Karpas-422 (cell line): Measurements from ENCODE around the gene FREM1. TPM values are rescaled to one million over a fixed set of nuclear protein-coding genes. Genes with fewer than 3 reads are reported as not detected.

Experiments
- DNase-seq: peaks from one replicate; pipeline ENCODE4 v3.0.0-alpha.2; 2015
- H2AFZ ChIP-seq: fragments of 200-600 bp; sonication (generic); 2 replicates; pipeline ENCODE4 v1.6.1; 2014; ENCODE audit warnings: antibody characterized with exemption, low read length, mixed read lengths
- H3K27ac ChIP-seq: fragments of 200-600 bp; sonication (generic); 2 replicates; pipeline ENCODE4 v1.5.1; 2014; ENCODE audit warnings: mild to moderate bottlenecking, low read length, moderate library complexity
- H3K27me3 ChIP-seq: fragments of 200-600 bp; sonication (generic); 2 replicates; pipeline ENCODE4 v1.6.1; 2014; ENCODE audit warnings: low read length, mixed read lengths
- H3K36me3 ChIP-seq: fragments of 200-600 bp; sonication (generic); 2 replicates; pipeline ENCODE4 v1.6.1; 2014; ENCODE audit warnings: low read length, mixed read lengths; ENCODE audit not compliant: insufficient read depth
- H3K4me1 ChIP-seq: fragments of 200-600 bp; sonication (generic); 2 replicates; pipeline ENCODE4 v1.6.1; 2014; ENCODE audit warnings: mild to moderate bottlenecking, low read length, mixed read lengths
- H3K4me2 ChIP-seq: fragments of 200-600 bp; sonication (generic); 2 replicates; pipeline ENCODE4 v1.6.1; 2014; ENCODE audit warnings: low read length, low read depth, mild to moderate bottlenecking; ENCODE audit not compliant: poor library complexity, severe bottlenecking
- H3K4me3 ChIP-seq: fragments of 200-600 bp; sonication (generic); 2 replicates; pipeline ENCODE4 v1.5.1; 2014; ENCODE audit warnings: mild to moderate bottlenecking, antibody characterized with exemption, low read length, mixed read lengths
- H3K79me2 ChIP-seq: fragments of 200-600 bp; sonication (generic); 2 replicates; pipeline ENCODE4 v1.6.1; 2014; ENCODE audit warnings: mild to moderate bottlenecking, low read length, mixed read lengths
- H3K9ac ChIP-seq: fragments of 200-600 bp; sonication (generic); 2 replicates; pipeline ENCODE4 v1.6.0; 2014; ENCODE audit warnings: low read length
- H3K9me2 ChIP-seq: fragments of 200-600 bp; sonication (generic), shearing (Covaris generic); replicated peaks from 2 replicates; pipeline ENCODE4 v1.6.0; 2014; ENCODE audit warnings: mild to moderate bottlenecking, low read length, moderate library complexity; ENCODE audit not compliant: insufficient read depth
- H3K9me3 ChIP-seq: fragments of 300-700, 200-600 bp; sonication (generic); 2 replicates; pipeline ENCODE4 v1.6.1; 2014; ENCODE audit warnings: low read length, mixed read lengths
- H4K20me1 ChIP-seq: fragments of 200-600 bp; sonication (generic); 2 replicates; pipeline ENCODE4 v1.6.1; 2014; ENCODE audit warnings: mild to moderate bottlenecking, antibody characterized with exemption, low read length, low read depth; ENCODE audit not compliant: insufficient read depth
- total RNA-seq: library from RNA; depleted of rRNA; stranded (reverse); fragments of >200 nt; shearing (Covaris generic); gene quantifications from 2 replicates; pipeline ENCODE4 v1.2.3, GENCODE V29; 2014; ENCODE audit warnings: low replicate concordance

FREM1 gene
- total RNA-seq, 1 experiment from 2014 or later: not detected

DNA sequence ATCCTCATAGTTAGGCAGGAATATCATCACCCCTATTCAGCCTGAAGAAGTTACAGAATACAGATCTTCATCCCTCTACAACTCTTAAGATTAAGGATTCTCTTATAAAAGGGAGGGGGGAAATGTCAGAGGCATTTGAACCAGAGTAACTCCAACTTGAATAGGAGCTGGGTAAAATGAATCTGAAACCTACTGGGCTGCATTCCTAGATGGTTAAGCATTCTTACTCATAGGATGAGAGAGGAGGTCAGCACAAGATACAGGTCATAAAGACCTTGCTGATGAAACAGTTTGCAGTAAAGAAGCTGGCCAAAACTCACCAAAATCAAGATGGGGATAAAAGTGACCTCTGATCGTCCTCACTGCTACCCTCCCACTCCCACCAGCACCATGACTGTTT is 14.4 kb downstream of the FREM1 start:
- H3K4me2 ChIP-seq: no peak overlapping the region
- H3K27ac ChIP-seq: no peak overlapping the region
- no peaks in the 10 kb centered on the region for H3K79me2 ChIP-seq
- no peak overlapping the region for H3K4me3 ChIP-seq
- H4K20me1 ChIP-seq: no peaks in the 10 kb centered on the region
- no peak for DNase-seq
- no peaks in the 10 kb centered on the region for H3K9me2 ChIP-seq
- H3K9me3 ChIP-seq: no peaks in the 10 kb centered on the region
- no peaks in the 10 kb centered on the region for H3K36me3 ChIP-seq
- H3K9ac ChIP-seq: no peak overlapping the region
- no peaks in the 10 kb centered on the region for H3K4me1 ChIP-seq
- H3K27me3 ChIP-seq: no peaks in the 10 kb centered on the region
- no peak overlapping the region for H2AFZ ChIP-seq

- H3K79me2 ChIP-seq: no peaks in the 10 kb centered on the region
- no peaks in the 10 kb centered on the region for H3K4me1 ChIP-seq
- H3K9ac ChIP-seq: no peak overlapping the region
- H3K9me2 ChIP-seq: no peaks in the 10 kb centered on the region
- no peak overlapping the region for H3K4me3 ChIP-seq
- H4K20me1 ChIP-seq: no peaks in the 10 kb centered on the region
- H3K4me2 ChIP-seq: no peak overlapping the region
- H3K36me3 ChIP-seq: no peaks in the 10 kb centered on the region
- no peak overlapping the region for H2AFZ ChIP-seq
- DNase-seq: no peak
- no peaks in the 10 kb centered on the region for H3K27me3 ChIP-seq
- no peaks in the 10 kb centered on the region for H3K9me3 ChIP-seq
- no peak overlapping the region for H3K27ac ChIP-seq
These were observed 16.9 kb downstream of the FREM1 start for GRCh38 chr9:14893280-14893679.

- no peak overlapping the region for H3K4me2 ChIP-seq
- no peaks in the 10 kb centered on the region for H3K4me1 ChIP-seq
- H3K79me2 ChIP-seq: no peaks in the 10 kb centered on the region
- no peaks in the 10 kb centered on the region for H3K9me3 ChIP-seq
- H4K20me1 ChIP-seq: no peaks in the 10 kb centered on the region
- H3K36me3 ChIP-seq: no peaks in the 10 kb centered on the region
- no peak overlapping the region for H3K9ac ChIP-seq
- no peaks in the 10 kb centered on the region for H3K9me2 ChIP-seq
- no peak overlapping the region for H3K27ac ChIP-seq
- DNase-seq: no peak
- no peak overlapping the region for H2AFZ ChIP-seq
- no peaks in the 10 kb centered on the region for H3K27me3 ChIP-seq
- no peak overlapping the region for H3K4me3 ChIP-seq
These were observed 18.9 kb downstream of the FREM1 start for GRCh38 chr9:14891332-14891731.

DNA sequence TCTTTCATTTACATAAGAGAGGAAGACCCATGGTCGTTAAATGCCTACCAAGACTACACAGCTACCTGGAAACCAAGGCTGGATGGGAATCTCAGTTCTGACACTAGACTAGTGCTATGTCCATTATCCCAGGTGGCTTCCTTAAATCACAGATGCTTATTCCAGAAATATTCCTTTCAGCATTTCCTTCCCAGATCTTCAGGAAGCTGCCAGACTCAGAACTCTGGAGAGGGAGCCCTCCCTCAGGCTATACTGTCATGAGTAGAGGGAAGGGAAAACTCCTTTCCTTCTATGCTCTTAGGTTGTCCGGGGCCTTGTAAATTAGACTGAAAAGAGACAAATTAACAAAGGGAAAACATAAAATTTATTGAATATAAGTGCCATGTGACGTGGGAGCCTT is 20.8 kb downstream of the FREM1 start:
- no peak overlapping the region for H3K27ac ChIP-seq
- no peaks in the 10 kb centered on the region for H4K20me1 ChIP-seq
- H3K4me2 ChIP-seq: no peak overlapping the region
- H3K9ac ChIP-seq: no peak overlapping the region
- DNase-seq: no peak
- no peak overlapping the region for H3K4me3 ChIP-seq
- H3K4me1 ChIP-seq: no peaks in the 10 kb centered on the region
- H3K36me3 ChIP-seq: no peaks in the 10 kb centered on the region
- no peaks in the 10 kb centered on the region for H3K27me3 ChIP-seq
- H3K9me3 ChIP-seq: no peaks in the 10 kb centered on the region
- H2AFZ ChIP-seq: no peak overlapping the region
- no peaks in the 10 kb centered on the region for H3K9me2 ChIP-seq
- H3K79me2 ChIP-seq: no peaks in the 10 kb centered on the region

DNA sequence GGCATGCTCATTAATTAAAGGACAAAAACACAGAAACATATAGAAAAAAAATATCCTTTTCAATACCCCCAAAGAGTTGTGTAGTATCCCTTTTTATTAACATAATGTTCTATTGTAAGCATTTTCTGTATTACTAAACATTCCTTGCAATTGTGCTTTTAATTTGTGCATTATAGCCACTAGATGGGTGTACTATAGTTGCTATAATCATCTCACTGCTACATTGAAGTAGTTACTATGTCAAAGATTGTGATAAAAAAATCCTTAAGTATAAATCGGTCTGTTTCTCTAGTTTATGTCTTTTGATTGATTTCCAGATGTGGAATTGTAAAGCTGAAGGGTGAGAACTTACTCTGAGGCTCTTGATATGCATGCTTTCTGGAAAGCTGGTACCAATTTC is 21.4 kb downstream of the FREM1 start:
- H4K20me1 ChIP-seq: no peaks in the 10 kb centered on the region
- H3K9ac ChIP-seq: no peak overlapping the region
- no peak for DNase-seq
- H3K36me3 ChIP-seq: no peaks in the 10 kb centered on the region
- H3K27ac ChIP-seq: no peak overlapping the region
- no peaks in the 10 kb centered on the region for H3K9me3 ChIP-seq
- H3K4me3 ChIP-seq: no peak overlapping the region
- H3K79me2 ChIP-seq: no peaks in the 10 kb centered on the region
- no peaks in the 10 kb centered on the region for H3K4me1 ChIP-seq
- no peak overlapping the region for H2AFZ ChIP-seq
- H3K9me2 ChIP-seq: no peaks in the 10 kb centered on the region
- H3K4me2 ChIP-seq: no peak overlapping the region
- H3K27me3 ChIP-seq: no peaks in the 10 kb centered on the region

GRCh38 chr9:14888272-14888671 is 22.0 kb downstream of the FREM1 start:
- Histone ChIP-seq H3K9me2 (no peaks in the 10 kb centered on the region), H4K20me1 (no peaks in the 10 kb centered on the region), H3K36me3 (no peaks in the 10 kb centered on the region), H3K27ac (no peak overlapping the region), H3K79me2 (no peaks in the 10 kb centered on the region), H3K9ac (no peak overlapping the region), H2AFZ (no peak overlapping the region), H3K4me1 (no peaks in the 10 kb centered on the region), H3K9me3 (no peaks in the 10 kb centered on the region), H3K4me2 (no peak overlapping the region), H3K4me3 (no peak overlapping the region), H3K27me3 (no peaks in the 10 kb centered on the region)
- DNase-seq: no peak

DNA sequence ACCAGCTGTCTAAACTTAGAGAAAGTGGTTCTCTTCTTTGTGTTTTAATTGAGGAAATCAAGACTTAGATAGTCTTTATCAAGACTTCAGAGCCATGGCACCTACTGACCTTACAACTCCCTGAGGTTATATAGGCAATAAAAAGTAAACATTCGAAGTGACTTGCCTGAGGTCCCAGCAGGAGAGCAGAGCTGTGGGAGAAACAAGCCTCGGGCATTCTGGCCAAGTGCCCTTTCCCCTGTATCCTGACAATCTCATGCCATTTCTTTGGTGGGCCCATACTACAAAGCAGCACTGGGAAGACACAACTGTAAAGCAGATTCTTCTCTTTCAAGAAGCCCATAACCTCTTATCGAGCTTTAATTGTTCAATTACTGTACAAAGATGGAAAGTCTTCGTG is 23.1 kb downstream of the FREM1 start:
- no peak for DNase-seq
- H3K4me2 ChIP-seq: no peak overlapping the region
- H2AFZ ChIP-seq: no peak overlapping the region
- H3K27me3 ChIP-seq: no peaks in the 10 kb centered on the region
- no peaks in the 10 kb centered on the region for H3K9me2 ChIP-seq
- no peaks in the 10 kb centered on the region for H4K20me1 ChIP-seq
- no peak overlapping the region for H3K9ac ChIP-seq
- no peaks in the 10 kb centered on the region for H3K79me2 ChIP-seq
- no peaks in the 10 kb centered on the region for H3K36me3 ChIP-seq
- no peaks in the 10 kb centered on the region for H3K9me3 ChIP-seq
- no peaks in the 10 kb centered on the region for H3K4me1 ChIP-seq
- H3K27ac ChIP-seq: no peak overlapping the region
- no peak overlapping the region for H3K4me3 ChIP-seq

GRCh38 chr9:14883310-14883944 is 26.8 kb downstream of the FREM1 start:
- no peak overlapping the region for H3K4me2 ChIP-seq
- no peaks in the 10 kb centered on the region for H3K36me3 ChIP-seq
- H3K9me2 ChIP-seq: no peaks in the 10 kb centered on the region
- H3K4me1 ChIP-seq: no peaks in the 10 kb centered on the region
- no peaks in the 10 kb centered on the region for H3K9me3 ChIP-seq
- H4K20me1 ChIP-seq: no peaks in the 10 kb centered on the region
- H3K27ac ChIP-seq: no peak overlapping the region
- no peak overlapping the region for H3K9ac ChIP-seq
- H3K4me3 ChIP-seq: no peak overlapping the region
- no peaks in the 10 kb centered on the region for H3K27me3 ChIP-seq
- no peak overlapping the region for H2AFZ ChIP-seq
- no peak for DNase-seq
- H3K79me2 ChIP-seq: no peaks in the 10 kb centered on the region

DNA sequence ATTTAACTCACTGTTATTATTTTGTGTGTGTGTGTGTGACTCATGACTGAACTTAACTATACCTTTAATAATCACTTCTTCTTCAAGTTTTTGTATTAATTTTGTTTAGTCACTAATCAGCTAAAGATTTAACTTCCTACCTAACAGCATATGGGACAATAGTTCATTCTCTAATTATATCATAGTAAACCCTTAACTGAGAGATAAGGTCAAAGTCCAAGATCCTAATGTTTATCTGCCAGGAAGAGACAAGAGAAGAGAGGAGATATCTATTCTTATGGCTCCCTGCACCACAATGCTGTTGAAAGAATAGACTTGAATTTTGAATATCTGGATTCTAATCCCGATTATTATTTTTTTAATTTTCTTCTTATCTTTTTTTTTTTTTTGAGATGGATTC is 28.1 kb downstream of the FREM1 start:
- no peaks in the 10 kb centered on the region for H4K20me1 ChIP-seq
- no peak overlapping the region for H3K9ac ChIP-seq
- no peaks in the 10 kb centered on the region for H3K27me3 ChIP-seq
- no peak overlapping the region for H3K4me2 ChIP-seq
- H3K4me1 ChIP-seq: no peaks in the 10 kb centered on the region
- DNase-seq: no peak
- H3K79me2 ChIP-seq: no peaks in the 10 kb centered on the region
- H3K36me3 ChIP-seq: no peaks in the 10 kb centered on the region
- no peaks in the 10 kb centered on the region for H3K9me3 ChIP-seq
- H3K4me3 ChIP-seq: no peak overlapping the region
- H3K27ac ChIP-seq: no peak overlapping the region
- no peak overlapping the region for H2AFZ ChIP-seq
- H3K9me2 ChIP-seq: no peaks in the 10 kb centered on the region
